Esophagus mucosa (tissue), 1 donor: ENCODE measurements around the gene INSL6. TPM values are rescaled to one million over a fixed set of nuclear protein-coding genes. Genes with fewer than 3 reads are reported as not detected.
"Not testable (repeated sequence)": the region's sequence is repeated elsewhere in the genome, so short reads cannot be mapped to it uniquely, and the experiment has no call there.

ENCODE experiments used
- ATAC-seq: fragments of 200-7000 bp; cut with Tn5 transposase; one replicate; pipeline ENCODE4 v1.9.1; 2020
- total RNA-seq: library from RNA; stranded (reverse); gene quantifications from one replicate; pipeline ENCODE4 v1.2.4, GENCODE V29; 2023
- donor health status: DM: yes; HTN: yes; CAD: no.

INSL6 gene, protein sequence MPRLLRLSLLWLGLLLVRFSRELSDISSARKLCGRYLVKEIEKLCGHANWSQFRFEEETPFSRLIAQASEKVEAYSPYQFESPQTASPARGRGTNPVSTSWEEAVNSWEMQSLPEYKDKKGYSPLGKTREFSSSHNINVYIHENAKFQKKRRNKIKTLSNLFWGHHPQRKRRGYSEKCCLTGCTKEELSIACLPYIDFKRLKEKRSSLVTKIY
- total RNA-seq = not detected

DNA sequence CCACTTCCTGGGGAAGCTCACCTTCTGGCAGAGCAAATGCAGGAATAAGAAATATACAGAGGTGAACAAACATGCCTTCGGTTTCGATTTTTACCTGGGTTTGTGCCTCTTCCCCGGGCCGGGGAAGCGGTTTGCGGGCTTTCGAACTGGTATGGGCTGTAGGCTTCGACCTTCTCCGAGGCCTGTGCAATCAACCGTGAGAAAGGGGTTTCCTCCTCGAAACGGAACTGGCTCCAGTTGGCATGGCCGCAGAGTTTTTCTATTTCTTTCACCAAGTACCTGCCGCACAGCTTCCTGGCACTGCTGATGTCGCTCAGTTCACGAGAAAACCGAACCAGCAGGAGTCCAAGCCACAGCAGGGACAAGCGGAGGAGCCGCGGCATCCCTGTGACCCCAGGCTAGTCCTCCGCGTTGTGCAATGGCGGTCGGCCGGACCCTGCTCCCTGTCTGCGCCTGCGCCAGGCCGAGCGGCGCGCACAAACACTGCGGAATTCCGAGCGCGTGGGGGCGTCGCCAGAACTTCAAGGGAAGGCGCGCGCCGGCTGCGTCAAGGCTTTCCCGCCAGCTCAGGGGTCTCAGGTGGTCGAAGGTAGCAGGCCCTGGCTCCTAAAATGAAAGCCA is at the start of gene INSL6:
INSL6 (minus strand) TSS at position 420 of the 621 bp plus-strand sequence; CDS start at position 383, 37 bp downstream.
- ATAC-seq = no peak

GRCh38 chr9:5231212-5231611 is 45.8 kb upstream of the INSL6 start, which contains the start of gene INSL4:
Gene INSL4 (plus strand): TSS chr9:5231419. CDS start chr9:5231524, 105 bp downstream.
- ATAC-seq = peak; percentile 18

DNA sequence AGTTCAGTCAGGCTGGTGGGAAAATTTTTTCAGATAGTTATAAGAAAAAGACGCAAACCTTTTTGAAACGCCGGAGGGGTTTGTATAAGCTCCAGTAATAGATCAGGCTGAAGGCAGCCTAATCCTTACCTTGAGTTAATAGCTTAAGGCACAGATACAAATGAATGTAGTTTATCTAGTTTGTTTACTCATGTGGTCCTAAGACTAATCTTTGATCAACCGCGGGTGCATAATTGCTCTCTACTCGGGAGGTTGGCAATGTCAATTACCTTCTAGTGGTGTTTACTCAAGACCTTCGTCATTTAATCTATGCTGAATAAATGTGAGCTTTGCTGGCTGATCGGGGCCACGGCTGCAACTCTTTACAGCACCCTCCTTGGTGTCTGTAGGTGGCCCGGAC is 45.1 kb upstream of the INSL6 start:
- no peak for ATAC-seq

- ATAC-seq = peak; percentile 43
Observed at GRCh38 chr9:5205071-5205470, 19.6 kb upstream of the INSL6 start.

DNA sequence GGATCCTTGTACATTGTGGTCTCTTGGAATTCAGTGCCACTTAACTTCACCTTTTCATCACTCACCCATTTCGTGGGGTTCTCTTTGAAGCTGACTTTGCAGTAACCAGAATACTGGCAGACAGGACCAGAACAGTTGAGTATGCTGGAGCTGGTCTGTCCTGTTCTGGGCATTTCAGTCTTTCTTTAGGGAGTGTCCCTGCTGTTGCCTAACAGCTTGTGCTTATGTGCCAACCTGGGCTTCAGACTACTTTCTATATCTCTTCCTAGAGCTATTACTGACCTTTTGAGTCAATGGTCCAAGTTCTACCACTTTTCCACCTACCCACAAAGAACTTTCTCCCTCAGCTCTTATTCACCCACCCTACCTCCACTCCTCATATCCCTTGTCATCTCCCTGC is 10.0 kb upstream of the INSL6 start:
- ATAC-seq = peak; percentile 98

- no peak for ATAC-seq
Observed at GRCh38 chr9:5193345-5193744, 7.9 kb upstream of the INSL6 start.

DNA sequence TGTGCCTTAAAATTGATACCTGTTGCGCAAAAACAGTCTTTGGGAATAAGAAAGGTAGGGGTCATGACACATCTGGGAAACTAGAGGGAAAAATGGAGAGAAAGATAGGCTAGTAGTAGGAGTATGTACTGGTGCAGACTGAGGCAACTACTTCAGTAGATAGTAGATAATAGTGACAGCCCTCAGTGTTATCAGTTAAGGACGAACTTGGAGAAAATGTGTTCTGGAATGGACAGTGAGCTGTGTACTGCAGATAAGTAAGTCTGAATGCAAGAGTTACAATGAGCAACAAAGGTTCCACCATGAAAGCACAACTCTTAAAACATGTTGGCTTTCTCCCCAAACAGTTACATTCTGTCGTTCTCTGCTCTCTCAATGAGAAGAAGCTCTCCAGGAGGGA is 6.5 kb upstream of the INSL6 start:
- no peak for ATAC-seq

GRCh38 chr9:5188060-5188984 is 2.9 kb upstream of the INSL6 start:
- ATAC-seq = no peak

DNA sequence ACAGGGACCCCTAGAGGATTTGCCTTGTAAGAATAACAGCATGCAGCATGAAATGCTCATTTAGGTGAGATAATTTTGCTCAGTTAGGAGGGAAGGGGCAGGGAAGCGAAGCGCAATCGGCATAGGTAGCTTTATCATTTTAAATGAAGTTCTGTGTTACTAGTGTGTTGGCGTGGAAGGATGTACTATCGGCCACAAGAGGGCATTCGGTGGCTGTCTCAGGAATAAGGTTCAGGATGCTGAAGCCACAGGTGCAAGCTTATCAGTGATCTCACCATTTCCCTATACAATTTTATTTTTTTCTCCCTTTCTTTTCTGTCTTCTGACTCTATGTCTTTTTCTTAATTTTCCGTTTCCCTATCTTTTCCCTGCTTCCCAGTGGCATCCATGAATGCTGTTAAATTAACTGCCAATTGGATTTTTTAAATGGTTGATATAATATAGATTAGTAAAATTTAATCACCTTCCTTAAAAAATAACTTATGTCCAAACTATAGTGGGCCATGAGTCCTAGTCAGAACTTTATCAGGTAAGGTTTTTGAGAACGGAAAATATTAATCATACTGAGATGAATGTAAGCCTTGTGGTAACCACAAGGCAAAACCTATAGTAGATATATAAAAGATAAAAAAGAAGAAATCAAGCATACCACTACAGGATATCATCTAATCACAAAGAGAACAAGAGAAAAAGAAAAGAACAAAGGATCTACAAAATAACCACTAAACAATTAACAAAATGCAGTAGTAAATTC is 1.2 kb upstream of the INSL6 start:
- ATAC-seq = peak; percentile 82

GRCh38 chr9:5184776-5185175 is 663 bp downstream of the INSL6 start:
- ATAC-seq = no peak

DNA sequence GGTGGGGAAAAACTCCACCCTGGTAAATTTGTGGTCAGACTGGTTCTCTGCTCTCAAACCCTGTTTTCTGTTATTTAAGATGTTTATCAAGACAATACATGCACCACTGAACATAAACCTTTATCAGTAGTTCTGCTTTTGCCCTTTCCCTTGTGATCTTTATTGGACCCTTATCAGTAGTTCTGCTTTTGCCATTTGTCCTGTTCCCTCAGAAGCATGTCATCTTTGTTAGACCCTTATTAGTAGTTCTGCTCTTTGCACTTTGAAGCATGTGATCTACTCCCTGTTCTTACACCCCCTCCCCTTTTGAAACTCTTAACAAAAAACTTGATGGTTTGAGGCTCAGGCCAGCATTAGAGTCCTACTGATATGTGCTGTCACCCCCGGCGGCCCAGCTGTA is 4.8 kb downstream of the INSL6 start:
- ATAC-seq = not testable (repeated sequence)

GRCh38 chr9:5178126-5178805 is 7.2 kb downstream of the INSL6 start:
- ATAC-seq = no peak

GRCh38 chr9:5146241-5146640 is 39.2 kb downstream of the INSL6 start:
- no peak for ATAC-seq

DNA sequence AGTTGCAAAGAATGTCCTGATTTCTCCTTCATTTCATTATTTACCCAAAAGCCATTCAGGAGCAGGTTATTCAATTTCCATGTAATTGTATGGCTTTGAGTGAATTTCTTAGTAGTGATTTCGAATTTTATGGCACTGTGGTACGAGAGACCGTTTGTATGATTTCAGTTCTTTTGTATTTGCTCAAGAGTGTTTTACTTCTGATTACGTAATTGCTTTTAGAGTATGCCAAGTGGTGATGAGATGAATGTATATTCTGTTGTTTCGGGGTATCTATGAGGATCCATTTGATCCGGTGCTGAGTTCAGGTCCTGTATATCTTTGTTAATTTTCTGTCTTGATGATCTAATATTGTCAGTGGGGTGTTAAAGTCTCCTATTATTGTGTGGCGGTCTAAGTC is 41.2 kb downstream of the INSL6 start:
- no peak for ATAC-seq

GRCh38 chr9:5140151-5140550 is 45.3 kb downstream of the INSL6 start:
- no peak for ATAC-seq

- no peak for ATAC-seq
Observed at GRCh38 chr9:5122516-5122915, 62.9 kb downstream of the INSL6 start.

- no peak for ATAC-seq
Observed at GRCh38 chr9:5122116-5122515, 63.3 kb downstream of the INSL6 start.

GRCh38 chr9:5113994-5114748 is 71.3 kb downstream of the INSL6 start:
- no peak for ATAC-seq
